ENCODE results near the gene TDRD5. TPM values are rescaled to one million over a fixed set of nuclear protein-coding genes. Genes with fewer than 3 reads are reported as not detected.

TDRD5 gene
- total RNA-seq, 1 donor from 2014 or later = 0.09 TPM

- no peaks in the 10 kb centered on the region for H3K4me1 ChIP-seq
- no peaks in the 10 kb centered on the region for H3K79me2 ChIP-seq (ENCODE audit: low read depth)
- H3K4me3 Mint-ChIP-seq = no peak overlapping the region
- TF ChIP-seq EZH2 (IDR thresholded peaks at IDR 0.05) (no peak), EZH2phosphoT487 (IDR thresholded peaks at IDR 0.05) (no peak)
- TF ChIP-seq, protein P1, sequence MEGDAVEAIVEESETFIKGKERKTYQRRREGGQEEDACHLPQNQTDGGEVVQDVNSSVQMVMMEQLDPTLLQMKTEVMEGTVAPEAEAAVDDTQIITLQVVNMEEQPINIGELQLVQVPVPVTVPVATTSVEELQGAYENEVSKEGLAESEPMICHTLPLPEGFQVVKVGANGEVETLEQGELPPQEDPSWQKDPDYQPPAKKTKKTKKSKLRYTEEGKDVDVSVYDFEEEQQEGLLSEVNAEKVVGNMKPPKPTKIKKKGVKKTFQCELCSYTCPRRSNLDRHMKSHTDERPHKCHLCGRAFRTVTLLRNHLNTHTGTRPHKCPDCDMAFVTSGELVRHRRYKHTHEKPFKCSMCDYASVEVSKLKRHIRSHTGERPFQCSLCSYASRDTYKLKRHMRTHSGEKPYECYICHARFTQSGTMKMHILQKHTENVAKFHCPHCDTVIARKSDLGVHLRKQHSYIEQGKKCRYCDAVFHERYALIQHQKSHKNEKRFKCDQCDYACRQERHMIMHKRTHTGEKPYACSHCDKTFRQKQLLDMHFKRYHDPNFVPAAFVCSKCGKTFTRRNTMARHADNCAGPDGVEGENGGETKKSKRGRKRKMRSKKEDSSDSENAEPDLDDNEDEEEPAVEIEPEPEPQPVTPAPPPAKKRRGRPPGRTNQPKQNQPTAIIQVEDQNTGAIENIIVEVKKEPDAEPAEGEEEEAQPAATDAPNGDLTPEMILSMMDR (IDR thresholded peaks at IDR 0.05) = no peak
- no peak overlapping the region for H3K9ac ChIP-seq
- no peaks in the 10 kb centered on the region for H3K9me3 ChIP-seq (ENCODE audit: low read depth)
- no peaks in the 10 kb centered on the region for H3K27me3 ChIP-seq
- H4K20me1 ChIP-seq (ENCODE audit: low read depth) = no peaks in the 10 kb centered on the region
- no peaks in the 10 kb centered on the region for H3F3A ChIP-seq (ENCODE audit: low read depth)
- H3K4me1 Mint-ChIP-seq = no peaks in the 10 kb centered on the region
- no peaks in the 10 kb centered on the region for H3K9me3 Mint-ChIP-seq
- H3K27ac Mint-ChIP-seq = no peak overlapping the region
- no peaks in the 10 kb centered on the region for H3K36me3 Mint-ChIP-seq
- DNase-seq (ENCODE audit: low spot score) = no peak
- H3K27ac ChIP-seq = no peak overlapping the region
- no peak overlapping the region for H3K4me2 ChIP-seq
- no peaks in the 10 kb centered on the region for H3K36me3 ChIP-seq
- no peak overlapping the region for H3K4me3 ChIP-seq
- no peak overlapping the region for H2AFZ ChIP-seq (replicated peaks)
- H3K27me3 Mint-ChIP-seq (ENCODE audit: insufficient read depth, low read depth) = peaks cover 4% of the 10 kb centered on the region
Observed at GRCh38 chr1:179729881-179730280, 138.2 kb downstream of the TDRD5 start.

GRCh38 chr1:179731643-179732042, 140.0 kb downstream of the TDRD5 start:
- no peak for DNase-seq (ENCODE audit: low spot score)
- H3F3A ChIP-seq (ENCODE audit: low read depth) = no peaks in the 10 kb centered on the region
- H3K4me1 ChIP-seq = no peaks in the 10 kb centered on the region
- no peak overlapping the region for H3K9ac ChIP-seq
- Mint-ChIP-seq H3K4me3 (no peak overlapping the region), H3K36me3 (no peaks in the 10 kb centered on the region), H3K4me1 (no peaks in the 10 kb centered on the region), H3K9me3 (no peaks in the 10 kb centered on the region), H3K27me3 (ENCODE audit: insufficient read depth, low read depth) (peaks cover 4% of the 10 kb centered on the region), H3K27ac (no peak overlapping the region)
- H3K9me3 ChIP-seq (ENCODE audit: low read depth) = no peaks in the 10 kb centered on the region
- no peaks in the 10 kb centered on the region for H3K36me3 ChIP-seq
- H3K4me2 ChIP-seq = no peak overlapping the region
- no peaks in the 10 kb centered on the region for H4K20me1 ChIP-seq (ENCODE audit: low read depth)
- no peaks in the 10 kb centered on the region for H3K79me2 ChIP-seq (ENCODE audit: low read depth)
- TF ChIP-seq, protein P1 (IDR thresholded peaks at IDR 0.05) = no peak
- TF ChIP-seq EZH2phosphoT487 (IDR thresholded peaks at IDR 0.05) (no peak), EZH2 (IDR thresholded peaks at IDR 0.05) (no peak)
- no peak overlapping the region for H2AFZ ChIP-seq (replicated peaks)
- H3K27ac ChIP-seq = no peak overlapping the region
- no peaks in the 10 kb centered on the region for H3K27me3 ChIP-seq
- H3K4me3 ChIP-seq = no peak overlapping the region

Small RNA genes lying within 50 kb of the gene (small RNA-seq; reads per million reads assigned to genes)
- gene RNU5F-2P = not detected

Other genes with a start within 250 kb of the TDRD5 start
- gene AXDND1, start 225.9 kb upstream of the TDRD5 start, total RNA-seq (ENCODE audit: low replicate concordance) = 0.30 and 0.77 TPM in 2 replicates
- not detected in 2 replicates for gene NPHS2, start 15.9 kb upstream of the TDRD5 start, total RNA-seq (ENCODE audit: low replicate concordance)
- gene FAM163A, start 151.5 kb downstream of the TDRD5 start, total RNA-seq (ENCODE audit: low replicate concordance) = 0.11 and 0.40 TPM in 2 replicates

All from neural progenitor cell (in vitro differentiated cells).